ENCODE measurements around the gene L1CAM.

Gene L1CAM

GRCh38 chrX:153861733-153862310 is 24.2 kb downstream of the L1CAM start:
- no peak for DNase-seq

- no peak for DNase-seq
Measured at GRCh38 chrX:153861151-153861550, 24.8 kb downstream of the L1CAM start.

- no peak for DNase-seq
Measured at GRCh38 chrX:153857348-153857903, 28.5 kb downstream of the L1CAM start.

- DNase-seq: no peak
Measured at GRCh38 chrX:153854702-153855101, 31.3 kb downstream of the L1CAM start.

- no peak for DNase-seq
Measured at GRCh38 chrX:153853902-153854267, 32.1 kb downstream of the L1CAM start.

- DNase-seq: no peak
Measured at GRCh38 chrX:153853180-153853901, 32.6 kb downstream of the L1CAM start.

GRCh38 chrX:153851981-153852380 is 34.0 kb downstream of the L1CAM start:
- no peak for DNase-seq

- no peak for DNase-seq
Measured at GRCh38 chrX:153848325-153848724, 37.6 kb downstream of the L1CAM start.

- no peak for DNase-seq
Measured at GRCh38 chrX:153845842-153846241, 40.1 kb downstream of the L1CAM start.

GRCh38 chrX:153845195-153845594 is 40.8 kb downstream of the L1CAM start:
- DNase-seq: no peak

GRCh38 chrX:153844509-153845082 is 41.4 kb downstream of the L1CAM start:
- no peak for DNase-seq

- no peak for DNase-seq
Measured at GRCh38 chrX:153836921-153837320, 49.1 kb downstream of the L1CAM start.

GRCh38 chrX:153832728-153833127 is 53.2 kb downstream of the L1CAM start:
- DNase-seq: no peak

- no peak for DNase-seq
Measured at GRCh38 chrX:153831429-153832150, 54.4 kb downstream of the L1CAM start.

GRCh38 chrX:153830640-153831428 is 55.1 kb downstream of the L1CAM start:
- DNase-seq: no peak

GRCh38 chrX:153829799-153830639 is 56.0 kb downstream of the L1CAM start, which contains the start of gene PDZD4:
Gene PDZD4, minus strand, starts transcription at chrX:153830544. Its CDS starts 246 bp downstream, at chrX:153830298.
- no peak for DNase-seq

- no peak for DNase-seq
Measured at GRCh38 chrX:153829549-153829798, 56.5 kb downstream of the L1CAM start.

- DNase-seq: no peak
Measured at GRCh38 chrX:153828723-153829548, 57.0 kb downstream of the L1CAM start.

- no peak for DNase-seq
Measured at GRCh38 chrX:153828308-153828707, 57.7 kb downstream of the L1CAM start.

GRCh38 chrX:153827903-153828302 is 58.1 kb downstream of the L1CAM start:
- no peak for DNase-seq

GRCh38 chrX:153827016-153827415 is 59.0 kb downstream of the L1CAM start:
- no peak for DNase-seq
